ENCODE measurements around the gene MPHOSPH10.
"Not testable (repeated sequence)": the region's sequence is repeated elsewhere in the genome, so short reads cannot be mapped to it uniquely, and the experiment has no call there.

MPHOSPH10 gene

GRCh38 chr2:71174207-71174606 lies 43.8 kb downstream of the MPHOSPH10 start:
- Histone ChIP-seq H3K79me2 (ENCODE audit: control insufficient read depth, insufficient read depth, low read length, unreplicated experiment) (no peaks in the 10 kb centered on the region), H3K27me3 (ENCODE audit: insufficient read depth, low read length) (peaks cover 33% of the 10 kb centered on the region; the same call in 1 of the 2 replicates), H3K4me1 (ENCODE audit: control insufficient read depth, insufficient read depth, low read length, unreplicated experiment) (no peaks in the 10 kb centered on the region), H3K27ac (ENCODE audit: low read depth, low read length) (no peak overlapping the region), H3K4me3 (ENCODE audit: low read depth, low read length) (no peak overlapping the region), H2AFZ (ENCODE audit: low read length, unreplicated experiment) (no peak overlapping the region), H3K36me3 (ENCODE audit: insufficient read depth, low read length) (no peaks in the 10 kb centered on the region)

DNA sequence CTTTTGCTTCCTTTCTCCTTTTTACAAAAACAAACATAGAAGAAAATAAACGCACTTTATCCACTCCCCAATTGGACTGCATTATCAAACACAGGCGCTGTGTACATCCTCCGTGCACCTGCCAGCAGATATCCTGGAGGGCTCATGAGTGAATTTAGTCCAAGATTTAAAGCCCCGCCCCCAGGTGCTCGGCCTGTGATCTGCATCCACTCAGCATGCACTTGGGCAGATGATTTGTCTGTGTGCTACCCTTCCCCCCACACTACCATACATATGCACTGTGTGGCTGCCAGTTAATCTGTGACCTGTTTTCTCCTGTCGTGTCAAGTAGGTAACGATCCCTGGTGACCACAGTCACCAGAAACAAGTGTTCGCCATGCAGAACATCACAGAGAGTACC lies 48.4 kb downstream of the MPHOSPH10 start:
- H2AFZ ChIP-seq (ENCODE audit: low read length, unreplicated experiment); H3K79me2 ChIP-seq (ENCODE audit: control insufficient read depth, insufficient read depth, low read length, unreplicated experiment); H3K36me3 ChIP-seq (ENCODE audit: insufficient read depth, low read length); H3K4me1 ChIP-seq (ENCODE audit: control insufficient read depth, insufficient read depth, low read length, unreplicated experiment); H3K4me3 ChIP-seq (ENCODE audit: low read depth, low read length); H3K27ac ChIP-seq (ENCODE audit: low read depth, low read length): not testable (repeated sequence)
- H3K27me3 ChIP-seq (ENCODE audit: insufficient read depth, low read length), result peaks cover 33% of the 10 kb centered on the region; the same call in 1 of the 2 replicates

DNA sequence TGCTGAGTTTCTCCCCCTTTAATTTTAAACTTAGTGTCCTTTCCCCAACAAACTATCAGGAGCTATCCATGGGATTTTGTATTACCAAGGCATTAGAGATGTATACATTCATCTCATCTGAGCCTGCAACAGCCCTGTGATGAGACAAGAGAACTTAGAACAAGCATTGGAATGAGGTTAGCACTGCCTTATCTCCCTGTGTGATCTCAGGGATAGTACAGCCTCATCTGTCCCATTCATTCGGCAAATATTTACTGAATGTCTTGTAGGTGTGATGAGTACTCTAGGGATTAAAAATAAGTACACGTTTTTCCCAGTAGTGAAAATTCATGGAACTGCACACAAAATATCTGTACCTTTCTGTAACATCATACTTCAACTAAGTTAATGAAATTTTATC lies 50.9 kb downstream of the MPHOSPH10 start:
- Histone ChIP-seq H3K4me1 (ENCODE audit: control insufficient read depth, insufficient read depth, low read length, unreplicated experiment) (no peaks in the 10 kb centered on the region), H2AFZ (ENCODE audit: low read length, unreplicated experiment) (no peak overlapping the region), H3K79me2 (ENCODE audit: control insufficient read depth, insufficient read depth, low read length, unreplicated experiment) (no peaks in the 10 kb centered on the region), H3K4me3 (ENCODE audit: low read depth, low read length) (no peak overlapping the region), H3K36me3 (ENCODE audit: insufficient read depth, low read length) (no peaks in the 10 kb centered on the region), H3K27me3 (ENCODE audit: insufficient read depth, low read length) (peaks cover 21% of the 10 kb centered on the region; the same call in 1 of the 2 replicates), H3K27ac (ENCODE audit: low read depth, low read length) (no peak overlapping the region)

DNA sequence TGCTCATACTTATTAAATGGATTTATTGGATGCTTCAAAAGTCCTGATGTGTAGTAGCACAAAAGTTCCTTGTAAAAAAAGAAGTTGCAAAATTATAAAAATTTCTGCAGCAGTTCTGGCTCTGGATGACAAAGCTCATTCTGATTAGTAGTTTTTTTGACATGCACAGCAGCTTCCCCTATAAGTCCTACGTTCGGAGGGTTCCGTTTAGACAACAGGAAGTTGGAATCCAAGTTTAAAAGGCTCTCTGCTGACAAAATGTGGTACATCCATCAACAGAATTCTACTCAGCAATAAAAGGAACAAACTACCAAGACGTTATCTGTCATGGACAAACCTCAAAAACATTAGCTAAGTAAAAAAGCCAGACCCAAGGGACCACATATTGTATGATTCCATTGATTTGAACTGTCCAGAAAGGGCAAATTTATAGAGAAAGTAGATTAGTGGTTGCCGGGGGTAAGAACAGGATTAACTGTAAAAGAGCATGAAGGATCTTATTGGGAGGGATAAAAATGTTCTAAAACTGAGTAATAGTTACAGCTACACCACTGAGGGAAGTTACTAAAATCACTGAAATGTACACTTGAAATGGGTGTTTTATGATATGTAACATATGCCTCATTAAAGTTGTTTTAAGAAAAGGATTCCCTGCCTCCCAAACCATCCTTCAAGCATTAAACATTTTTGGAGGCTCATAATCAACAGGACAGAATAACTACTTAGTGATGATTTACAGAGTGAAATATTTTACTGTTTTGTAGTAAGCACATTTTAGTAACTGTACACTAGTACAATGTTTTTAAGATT lies 53.1 kb downstream of the MPHOSPH10 start:
- not testable (repeated sequence) for H3K79me2 ChIP-seq (ENCODE audit: control insufficient read depth, insufficient read depth, low read length, unreplicated experiment); H3K27ac ChIP-seq (ENCODE audit: low read depth, low read length); H2AFZ ChIP-seq (ENCODE audit: low read length, unreplicated experiment); H3K27me3 ChIP-seq (ENCODE audit: insufficient read depth, low read length); H3K36me3 ChIP-seq (ENCODE audit: insufficient read depth, low read length); H3K4me3 ChIP-seq (ENCODE audit: low read depth, low read length); H3K4me1 ChIP-seq (ENCODE audit: control insufficient read depth, insufficient read depth, low read length, unreplicated experiment)

DNA sequence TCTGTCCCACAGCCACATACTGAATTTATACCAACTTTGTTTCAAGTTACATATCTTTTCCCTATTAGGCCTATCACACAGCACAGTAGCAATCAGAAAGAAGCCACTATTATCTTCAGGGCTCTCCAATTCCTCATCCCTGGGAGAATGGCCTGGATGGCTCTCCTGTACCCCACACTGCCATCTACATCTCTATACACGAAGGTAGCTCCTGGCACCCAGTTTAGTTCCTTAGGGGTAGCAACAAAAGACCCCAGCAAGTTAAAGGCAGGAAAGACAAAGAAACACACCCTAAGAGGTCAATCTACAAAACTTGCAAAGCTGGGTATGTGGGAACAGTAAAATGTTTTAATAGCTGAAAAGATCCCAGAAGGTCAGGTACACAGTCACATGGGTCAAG lies 56.5 kb downstream of the MPHOSPH10 start:
- Histone ChIP-seq H3K79me2 (ENCODE audit: control insufficient read depth, insufficient read depth, low read length, unreplicated experiment) (no peaks in the 10 kb centered on the region), H3K36me3 (ENCODE audit: insufficient read depth, low read length) (no peaks in the 10 kb centered on the region), H3K4me3 (ENCODE audit: low read depth, low read length) (no peak overlapping the region), H3K27ac (ENCODE audit: low read depth, low read length) (no peak overlapping the region), H2AFZ (ENCODE audit: low read length, unreplicated experiment) (no peak overlapping the region), H3K27me3 (ENCODE audit: insufficient read depth, low read length) (0 out of 2 replicates have a peak, but pooled peaks cover 3% of the 10 kb centered on the region), H3K4me1 (ENCODE audit: control insufficient read depth, insufficient read depth, low read length, unreplicated experiment) (no peaks in the 10 kb centered on the region)

DNA sequence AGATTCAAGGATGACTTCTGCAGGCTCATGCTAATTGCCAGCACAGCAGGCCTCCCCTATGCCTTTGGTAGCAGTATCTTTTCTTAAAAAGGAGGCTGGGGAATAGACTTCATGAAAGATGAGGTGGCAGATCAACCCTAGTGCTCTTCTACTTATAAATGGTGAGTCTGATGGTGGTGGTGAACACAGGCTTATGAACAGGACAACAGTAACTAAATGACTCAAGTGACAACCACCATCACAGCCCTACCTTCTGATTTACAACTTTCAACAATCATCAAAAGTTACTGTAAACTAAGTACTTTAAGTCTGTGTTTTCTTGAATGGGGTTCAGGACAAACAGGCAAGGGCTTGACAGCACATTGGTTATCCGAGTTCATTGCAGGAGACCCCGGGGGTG lies 57.2 kb downstream of the MPHOSPH10 start:
- Histone ChIP-seq H3K36me3 (ENCODE audit: insufficient read depth, low read length) (no peaks in the 10 kb centered on the region), H3K79me2 (ENCODE audit: control insufficient read depth, insufficient read depth, low read length, unreplicated experiment) (no peaks in the 10 kb centered on the region), H2AFZ (ENCODE audit: low read length, unreplicated experiment) (no peak overlapping the region), H3K4me1 (ENCODE audit: control insufficient read depth, insufficient read depth, low read length, unreplicated experiment) (no peaks in the 10 kb centered on the region), H3K27me3 (ENCODE audit: insufficient read depth, low read length) (0 out of 2 replicates have a peak, but pooled peaks cover 5% of the 10 kb centered on the region), H3K27ac (ENCODE audit: low read depth, low read length) (no peak overlapping the region), H3K4me3 (ENCODE audit: low read depth, low read length) (no peak overlapping the region)

DNA sequence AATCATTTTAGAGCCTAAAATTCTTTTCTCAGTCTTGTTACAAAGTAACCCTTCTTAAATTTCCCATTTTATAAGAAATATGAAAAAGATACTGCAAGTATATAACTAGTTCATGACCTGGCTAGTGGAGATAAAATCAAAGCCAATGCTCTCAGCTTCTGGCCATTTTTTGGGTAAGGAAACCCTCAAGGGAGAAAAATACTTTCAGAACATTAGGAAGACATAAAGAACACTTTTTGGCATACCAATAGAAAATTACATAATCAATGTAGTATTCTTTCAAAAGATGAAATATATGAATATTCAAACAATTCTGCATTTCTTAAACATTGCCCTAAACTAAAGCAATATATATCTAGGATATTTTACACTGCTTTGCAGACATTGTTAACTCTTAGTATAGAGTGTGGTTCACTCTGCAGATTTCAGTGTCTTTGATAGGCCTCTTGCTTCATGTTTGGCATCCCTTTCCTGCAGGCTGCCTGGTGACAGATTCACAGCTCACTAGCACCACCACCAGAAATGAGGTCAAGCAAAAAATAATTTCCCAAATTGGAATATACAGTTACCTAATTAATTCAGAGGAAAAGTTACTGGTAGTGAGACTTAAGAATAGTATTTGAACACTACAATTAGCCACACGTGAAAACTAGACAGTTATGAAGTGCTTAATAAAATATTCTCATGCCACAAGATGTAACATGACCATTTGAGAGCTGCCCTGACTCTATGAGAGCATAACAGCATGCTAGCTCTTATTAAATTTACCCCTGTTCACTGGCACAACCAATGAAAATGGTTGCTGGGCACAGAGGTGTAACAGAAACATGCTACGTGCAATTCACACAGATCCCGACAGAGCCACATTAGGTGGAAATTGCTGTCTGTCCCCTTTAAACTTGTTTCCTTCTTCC lies 60.5 kb downstream of the MPHOSPH10 start:
- peaks cover 30% of the 10 kb centered on the region for H3K27me3 ChIP-seq (ENCODE audit: insufficient read depth, low read length)
- no peak overlapping the region for H3K27ac ChIP-seq (ENCODE audit: low read depth, low read length)
- no peak overlapping the region for H2AFZ ChIP-seq (ENCODE audit: low read length, unreplicated experiment)
- no peaks in the 10 kb centered on the region for H3K79me2 ChIP-seq (ENCODE audit: control insufficient read depth, insufficient read depth, low read length, unreplicated experiment)
- H3K4me1 ChIP-seq (ENCODE audit: control insufficient read depth, insufficient read depth, low read length, unreplicated experiment), result no peaks in the 10 kb centered on the region
- H3K36me3 ChIP-seq (ENCODE audit: insufficient read depth, low read length), result no peaks in the 10 kb centered on the region
- no peak overlapping the region for H3K4me3 ChIP-seq (ENCODE audit: low read depth, low read length)

DNA sequence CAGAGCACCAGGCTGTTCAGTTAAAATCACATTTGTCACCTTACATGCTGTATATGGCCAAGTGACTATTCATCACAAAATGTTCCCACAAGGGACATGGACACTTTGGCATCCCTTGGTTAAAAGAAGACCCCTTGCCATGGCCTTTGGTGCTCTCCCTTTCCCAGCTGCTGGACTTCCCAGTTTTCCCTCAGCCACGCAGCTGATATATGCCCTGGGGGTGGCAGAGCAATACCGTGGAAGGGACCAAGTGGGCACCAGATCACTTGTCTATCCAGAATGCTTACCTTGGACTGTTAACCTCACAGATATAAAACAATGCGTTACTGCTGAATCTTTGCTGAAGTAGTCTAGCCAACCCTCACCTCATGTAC lies 61.1 kb downstream of the MPHOSPH10 start:
- Histone ChIP-seq H3K36me3 (ENCODE audit: insufficient read depth, low read length) (no peaks in the 10 kb centered on the region), H3K79me2 (ENCODE audit: control insufficient read depth, insufficient read depth, low read length, unreplicated experiment) (no peaks in the 10 kb centered on the region), H3K4me3 (ENCODE audit: low read depth, low read length) (no peak overlapping the region), H3K27ac (ENCODE audit: low read depth, low read length) (no peak overlapping the region), H3K4me1 (ENCODE audit: control insufficient read depth, insufficient read depth, low read length, unreplicated experiment) (no peaks in the 10 kb centered on the region), H2AFZ (ENCODE audit: low read length, unreplicated experiment) (no peak overlapping the region), H3K27me3 (ENCODE audit: insufficient read depth, low read length) (peaks cover 36% of the 10 kb centered on the region)
